Thoracic aorta (tissue), 2 donors: ENCODE data around the gene CMIP. TPM values are rescaled to one million over a fixed set of nuclear protein-coding genes. Genes with fewer than 3 reads are reported as not detected.
"Not testable (repeated sequence)": the region's sequence is repeated elsewhere in the genome, so short reads cannot be mapped to it uniquely, and the experiment has no call there.

ENCODE experiments used
- ATAC-seq: fragments of 150-250 bp; one replicate; pipeline ENCODE4 v1.8.0; 2017; ENCODE audit warnings: low read depth; ENCODE audit not compliant: insufficient number of reproducible peaks, low FRiP score
- DNase-seq: peaks from one replicate; pipeline ENCODE4 v3.0.0-alpha.2; 2020; ENCODE audit warnings: low spot score
- H3K27ac ChIP-seq, 2 donors: fragments of 200-600 bp; sonication (generic); 1 replicate in 1 of 2; 2 replicates in 1 of 2; pipeline ENCODE4 v1.5.1; 2016; ENCODE audit warnings: mild to moderate bottlenecking in 2 of 2, moderate library complexity in 2 of 2
- H3K27me3 ChIP-seq: fragments of 200-600 bp; sonication (generic); replicated peaks from 2 replicates; pipeline ENCODE4 v1.6.0; 2016; ENCODE audit warnings: mild to moderate bottlenecking; ENCODE audit not compliant: insufficient read depth
- H3K36me3 ChIP-seq: fragments of 200-600 bp; sonication (generic); one replicate; pipeline ENCODE4 v1.5.1; 2016
- H3K4me1 ChIP-seq, 2 donors: fragments of 200-600 bp; sonication (generic); 1 replicate in 1 of 2; 2 replicates in 1 of 2; pipeline versions ENCODE4 v1.5.1 to v1.6.0; 2016; ENCODE audit warnings: low read depth in 2 of 2, mild to moderate bottlenecking in 1 of 2; ENCODE audit not compliant: control insufficient read depth in 1 of 2
- H3K4me3 ChIP-seq: fragments of 200-600 bp; sonication (generic); 2 replicates; pipeline ENCODE4 v1.5.1; 2016; ENCODE audit warnings: mild to moderate bottlenecking
- H3K9me3 ChIP-seq: fragments of 200-600 bp; sonication (generic); 2 replicates; pipeline ENCODE4 v1.5.1; 2016
- CTCF ChIP-seq: fragments of 200-600 bp; sonication (generic); IDR thresholded peaks from one replicate; pipeline ENCODE4 v1.5.1; 2019; ENCODE audit warnings: antibody characterized with exemption
- total RNA-seq, 2 donors: library from RNA; depleted of rRNA; stranded (reverse); fragments of >200 nt; gene quantifications; one replicate each; pipeline versions ENCODE4 v1.1.0 to v1.2.3, GENCODE V29; 2016

Gene CMIP
- total RNA-seq, 2 donors from 2014 or later = 20.8 to 46.8 TPM

- no peak for ATAC-seq
- Histone ChIP-seq H3K9me3 (no peaks in the 10 kb centered on the region), H3K4me3 (no peak overlapping the region), H3K4me1 (peaks cover 0 to 6% of the 10 kb centered on the region in 2 donors), H3K27ac (no peak overlapping the region), H3K27me3 (no peaks in the 10 kb centered on the region), H3K36me3 (no peaks in the 10 kb centered on the region)
- no peak for DNase-seq
- TF ChIP-seq CTCF = no peak
Measured at GRCh38 chr16:81523387-81524115, 78.9 kb downstream of the CMIP start.

GRCh38 chr16:81524382-81524781 is 79.8 kb downstream of the CMIP start:
- H3K4me1 ChIP-seq = peaks cover 0 to 6% of the 10 kb centered on the region in 2 donors
- H3K27ac ChIP-seq = no peak overlapping the region
- TF ChIP-seq CTCF = no peak
- DNase-seq = no peak
- no peak for ATAC-seq
- H3K27me3 ChIP-seq = no peaks in the 10 kb centered on the region
- H3K9me3 ChIP-seq = no peaks in the 10 kb centered on the region
- H3K4me3 ChIP-seq = no peak overlapping the region
- no peaks in the 10 kb centered on the region for H3K36me3 ChIP-seq

GRCh38 chr16:81524885-81525284 is 80.3 kb downstream of the CMIP start:
- not testable (repeated sequence) for H3K4me3 ChIP-seq, DNase-seq, H3K36me3 ChIP-seq, H3K4me1 ChIP-seq, H3K27ac ChIP-seq, H3K9me3 ChIP-seq, ATAC-seq, H3K27me3 ChIP-seq

- DNase-seq (no peak), ATAC-seq (no peak)
- no peak overlapping the region for H3K4me3 ChIP-seq
- peaks cover 0 to 6% of the 10 kb centered on the region in 2 donors for H3K4me1 ChIP-seq
- H3K27me3 ChIP-seq = no peaks in the 10 kb centered on the region
- no peaks in the 10 kb centered on the region for H3K9me3 ChIP-seq
- TF ChIP-seq CTCF = no peak
- no peaks in the 10 kb centered on the region for H3K36me3 ChIP-seq
- H3K27ac ChIP-seq = peak overlapping the region in 1 of 2 donors; percentile 7
Measured at GRCh38 chr16:81526199-81526598, 81.6 kb downstream of the CMIP start.

GRCh38 chr16:81526935-81527334 is 82.3 kb downstream of the CMIP start:
- Histone ChIP-seq H3K27ac (peak overlapping the region in 1 of 2 donors; percentile 7), H3K4me3 (no peak overlapping the region), H3K4me1 (peaks cover 0 to 6% of the 10 kb centered on the region in 2 donors), H3K36me3 (no peaks in the 10 kb centered on the region), H3K9me3 (no peaks in the 10 kb centered on the region), H3K27me3 (no peaks in the 10 kb centered on the region)
- ATAC-seq = no peak
- no peak for TF ChIP-seq CTCF
- no peak for DNase-seq
